Activated T-cell treated with anti-CD3 and anti-CD28 coated beads, Interleukin-2, amount 50 U/mL, for 72 hours (primary cell): ENCODE measurements around the gene UBE2J2. TPM values are rescaled to one million over a fixed set of nuclear protein-coding genes. Genes with fewer than 3 reads are reported as not detected.

Source experiments
- ATAC-seq, 2 donors: fragments of 150-1000 bp; cut with Tn5 transposase; replicated peaks in 1 of 2; 2 replicates each; pipeline ENCODE4 v1.10.0; 2021; ENCODE audit warnings: moderate library complexity in 2 of 2, mild to moderate bottlenecking in 1 of 2
- DNase-seq, 2 donors: peaks; one replicate each; pipeline ENCODE4 v3.0.0; 2021 to 2022; ENCODE audit warnings: mixed read lengths in 1 of 2
- H3K27ac Mint-ChIP-seq: one replicate; pipeline ENCODE4 v1.8.0; 2022; ENCODE audit warnings: mild to moderate bottlenecking, moderate library complexity, mixed read lengths
- H3K27me3 Mint-ChIP-seq: one replicate; pipeline ENCODE4 v1.8.0; 2022; ENCODE audit warnings: low read depth, mixed read lengths
- H3K36me3 Mint-ChIP-seq, 2 donors: one replicate each; pipeline ENCODE4 v1.8.0; 2022; ENCODE audit warnings: mixed read lengths in 2 of 2, mild to moderate bottlenecking in 1 of 2; ENCODE audit not compliant: insufficient read depth in 2 of 2
- H3K4me1 Mint-ChIP-seq: one replicate; pipeline ENCODE4 v1.8.0; 2022; ENCODE audit warnings: low read depth, mixed read lengths
- H3K4me3 Mint-ChIP-seq, 2 donors: one replicate each; pipeline ENCODE4 v1.8.0; 2022; ENCODE audit warnings: mild to moderate bottlenecking in 2 of 2, mixed read lengths in 2 of 2, moderate library complexity in 2 of 2
- H3K9me3 Mint-ChIP-seq, 2 donors: one replicate each; pipeline ENCODE4 v1.8.0; 2022; ENCODE audit warnings: mixed read lengths in 2 of 2
- total RNA-seq, 2 donors: library from RNA; stranded (reverse); gene quantifications; one replicate each; pipeline ENCODE4 v1.2.3, GENCODE V29; 2022

The UBE2J2 gene
- total RNA-seq, 2 donors from 2014 or later = 63.5 to 77.8 TPM

GRCh38 chr1:1246577-1247340 lies 26.9 kb downstream of the UBE2J2 start, which contains the start of gene C1QTNF12:
C1QTNF12 (minus strand) TSS chr1:1246722; CDS start chr1:1246690, 32 bp downstream.
- no peak for DNase-seq
- Mint-ChIP-seq H3K36me3 (no peaks in the 10 kb centered on the region), H3K27ac (no peak within 1 kb of the TSS), H3K9me3 (no peaks in the 10 kb centered on the region), H3K4me3 (peak within 1 kb of the TSS in 1 of 2 donors; percentile 49), H3K27me3 (no peaks in the 10 kb centered on the region), H3K4me1 (peaks cover 19% of the 10 kb centered on the region)
- ATAC-seq = peak; percentile 20 to 21

GRCh38 chr1:1245817-1246576 lies 27.7 kb downstream of the UBE2J2 start:
- no peaks in the 10 kb centered on the region for H3K27me3 Mint-ChIP-seq
- no peaks in the 10 kb centered on the region for H3K36me3 Mint-ChIP-seq
- no peaks in the 10 kb centered on the region for H3K9me3 Mint-ChIP-seq
- H3K27ac Mint-ChIP-seq = no peak overlapping the region
- ATAC-seq (no peak), DNase-seq (no peak)
- H3K4me3 Mint-ChIP-seq = no peak overlapping the region
- H3K4me1 Mint-ChIP-seq = peaks cover 16% of the 10 kb centered on the region

GRCh38 chr1:1245178-1245816 lies 28.4 kb downstream of the UBE2J2 start:
- Mint-ChIP-seq H3K27me3 (no peaks in the 10 kb centered on the region), H3K4me3 (no peak overlapping the region), H3K27ac (no peak overlapping the region), H3K4me1 (peaks cover 9% of the 10 kb centered on the region), H3K9me3 (no peaks in the 10 kb centered on the region), H3K36me3 (no peaks in the 10 kb centered on the region)
- no peak for DNase-seq
- ATAC-seq = no peak

- Mint-ChIP-seq H3K9me3 (no peaks in the 10 kb centered on the region), H3K27ac (no peak overlapping the region), H3K27me3 (no peaks in the 10 kb centered on the region), H3K36me3 (no peaks in the 10 kb centered on the region), H3K4me1 (no peaks in the 10 kb centered on the region), H3K4me3 (no peak overlapping the region)
- DNase-seq (no peak), ATAC-seq (no peak)
These were observed 29.4 kb downstream of the UBE2J2 start for GRCh38 chr1:1244192-1244811.

GRCh38 chr1:1243807-1244191 lies 29.9 kb downstream of the UBE2J2 start:
- DNase-seq (no peak), ATAC-seq (no peak)
- H3K4me3 Mint-ChIP-seq = no peak overlapping the region
- no peaks in the 10 kb centered on the region for H3K36me3 Mint-ChIP-seq
- H3K9me3 Mint-ChIP-seq = no peaks in the 10 kb centered on the region
- no peaks in the 10 kb centered on the region for H3K4me1 Mint-ChIP-seq
- no peak overlapping the region for H3K27ac Mint-ChIP-seq
- H3K27me3 Mint-ChIP-seq = no peaks in the 10 kb centered on the region

- Mint-ChIP-seq H3K9me3 (no peaks in the 10 kb centered on the region), H3K36me3 (no peaks in the 10 kb centered on the region), H3K27me3 (no peaks in the 10 kb centered on the region), H3K27ac (no peak overlapping the region), H3K4me3 (no peak overlapping the region), H3K4me1 (no peaks in the 10 kb centered on the region)
- ATAC-seq (no peak), DNase-seq (no peak)
These were observed 30.4 kb downstream of the UBE2J2 start for GRCh38 chr1:1243266-1243660.

GRCh38 chr1:1242461-1243265 lies 31.0 kb downstream of the UBE2J2 start:
- no peak for ATAC-seq
- Mint-ChIP-seq H3K27ac (no peak overlapping the region), H3K4me3 (no peak overlapping the region), H3K27me3 (no peaks in the 10 kb centered on the region), H3K4me1 (no peaks in the 10 kb centered on the region), H3K36me3 (no peaks in the 10 kb centered on the region), H3K9me3 (no peaks in the 10 kb centered on the region)
- DNase-seq = no peak

- Mint-ChIP-seq H3K27me3 (no peaks in the 10 kb centered on the region), H3K27ac (no peak overlapping the region), H3K4me1 (no peaks in the 10 kb centered on the region), H3K36me3 (no peaks in the 10 kb centered on the region), H3K9me3 (no peaks in the 10 kb centered on the region), H3K4me3 (no peak overlapping the region)
- no peak for ATAC-seq
- DNase-seq = no peak
These were observed 31.9 kb downstream of the UBE2J2 start for GRCh38 chr1:1241588-1242219.

- Mint-ChIP-seq H3K27me3 (no peaks in the 10 kb centered on the region), H3K27ac (no peak overlapping the region), H3K36me3 (no peaks in the 10 kb centered on the region), H3K4me1 (no peaks in the 10 kb centered on the region), H3K9me3 (no peaks in the 10 kb centered on the region), H3K4me3 (no peak overlapping the region)
- no peak for DNase-seq
- no peak for ATAC-seq
These were observed 32.6 kb downstream of the UBE2J2 start for GRCh38 chr1:1240822-1241587.

- no peaks in the 10 kb centered on the region for H3K27me3 Mint-ChIP-seq
- no peak overlapping the region for H3K27ac Mint-ChIP-seq
- H3K4me3 Mint-ChIP-seq = no peak overlapping the region
- H3K4me1 Mint-ChIP-seq = no peaks in the 10 kb centered on the region
- ATAC-seq = no peak
- H3K9me3 Mint-ChIP-seq = no peaks in the 10 kb centered on the region
- no peak for DNase-seq
- H3K36me3 Mint-ChIP-seq = no peaks in the 10 kb centered on the region
These were observed 33.3 kb downstream of the UBE2J2 start for GRCh38 chr1:1240348-1240732.

- no peaks in the 10 kb centered on the region for H3K27me3 Mint-ChIP-seq
- DNase-seq = no peak
- H3K36me3 Mint-ChIP-seq = no peaks in the 10 kb centered on the region
- H3K9me3 Mint-ChIP-seq = no peaks in the 10 kb centered on the region
- peaks cover under 1% of the 10 kb centered on the region for H3K4me1 Mint-ChIP-seq
- no peak overlapping the region for H3K27ac Mint-ChIP-seq
- no peak for ATAC-seq
- H3K4me3 Mint-ChIP-seq = no peak overlapping the region
These were observed 33.9 kb downstream of the UBE2J2 start for GRCh38 chr1:1239614-1240347.
